Measurements from ENCODE around the gene EXOSC5. TPM values are rescaled to one million over a fixed set of nuclear protein-coding genes. Genes with fewer than 3 reads are reported as not detected.

The EXOSC5 gene
- polyA plus RNA-seq (42.0 and 45.2 TPM in 2 replicates), polyA minus RNA-seq (19.4 and 21.4 TPM in 2 replicates)

DNA sequence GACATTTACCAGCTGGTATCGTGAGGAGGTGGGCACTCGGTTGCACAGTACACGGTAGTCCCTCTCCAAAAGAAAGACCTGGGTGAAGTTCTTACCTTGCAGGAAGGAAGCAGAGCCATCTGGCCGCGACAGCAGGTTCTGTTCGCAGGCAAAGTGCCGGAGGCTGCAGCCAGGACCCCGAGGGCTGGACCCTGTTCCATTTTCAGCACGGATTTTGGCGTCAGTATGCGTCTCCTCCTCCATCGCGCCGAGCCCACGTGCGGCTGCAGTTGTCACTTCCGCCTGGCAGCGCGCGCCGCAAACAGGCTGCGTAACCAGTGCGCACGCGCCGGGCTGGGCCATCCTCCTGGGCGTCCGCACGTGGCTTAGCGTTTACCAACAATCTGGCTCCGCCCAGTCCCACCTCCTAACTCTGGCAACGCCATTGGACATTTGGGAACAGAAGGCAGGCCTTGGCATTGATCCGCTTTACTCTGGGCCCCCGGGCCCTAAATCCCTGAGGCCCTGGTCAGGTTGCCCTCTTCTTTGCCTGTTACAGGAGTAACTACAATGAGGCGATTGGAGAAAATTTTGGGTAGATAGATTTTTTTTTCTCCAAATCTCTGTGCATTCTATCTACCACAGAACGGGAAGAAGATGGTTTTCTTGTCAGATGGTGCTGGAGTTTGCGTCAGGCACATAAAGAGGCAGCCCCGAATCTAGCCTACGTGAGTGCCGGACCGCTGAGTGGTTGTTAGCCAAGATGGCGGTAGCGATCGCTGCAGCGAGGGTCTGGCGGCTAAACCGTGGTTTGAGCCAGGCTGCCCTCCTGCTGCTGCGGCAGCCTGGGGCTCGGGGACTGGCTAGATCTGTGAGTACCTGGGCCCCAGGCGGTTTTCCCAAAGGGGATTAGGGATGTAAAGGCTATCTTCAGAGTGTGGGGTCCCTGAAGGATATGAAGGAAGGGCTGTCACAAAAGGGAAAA is at the start of gene EXOSC5, which contains the start of gene BCKDHA:
TSS of gene EXOSC5 (minus strand) at position 274 of the 964 bp plus-strand sequence. CDS start at position 243, 31 bp downstream.
TSS of gene BCKDHA (plus strand) at position 733 of the 964 bp plus-strand sequence. CDS start at position 743, 10 bp downstream.
- Histone ChIP-seq H3K4me2 (ENCODE audit: low read length) (peak within 1 kb of the TSS; percentile 99), H3K36me3 (ENCODE audit: insufficient read depth, low read length) (no peaks in the 10 kb centered on the region), H2AFZ (ENCODE audit: low read depth, low read length) (peak within 1 kb of the TSS; percentile 92), H3F3A (ENCODE audit: insufficient read depth, low read length, poor library complexity, severe bottlenecking) (no peaks in the 10 kb centered on the region), H3K4me3 (ENCODE audit: low read length) (peak within 1 kb of the TSS; percentile 92), H3K27ac (ENCODE audit: low read length) (peak within 1 kb of the TSS; percentile 93), H3K9me3 (ENCODE audit: low read length) (no peaks in the 10 kb centered on the region), H3K9ac (ENCODE audit: low read length) (peak within 1 kb of the TSS; percentile 92), H3K79me2 (replicated peaks; ENCODE audit: insufficient read depth, low read length) (peaks cover 16% of the 10 kb centered on the region), H4K20me1 (ENCODE audit: insufficient read depth) (no peaks in the 10 kb centered on the region), H3K27me3 (ENCODE audit: insufficient read depth, low read depth, low read length) (no peaks in the 10 kb centered on the region), H3K9me2 (ENCODE audit: insufficient read depth, low read length) (no peaks in the 10 kb centered on the region)
- TF ChIP-seq RAD21 (conservative IDR thresholded peaks at IDR 0.05) (no peak), SMC3 (conservative IDR thresholded peaks at IDR 0.05; ENCODE audit: poor library complexity) (peak; percentile 59), MXI1 (conservative IDR thresholded peaks at IDR 0.05; ENCODE audit: poor library complexity, severe bottlenecking) (peak; percentile 100), EP300 (conservative IDR thresholded peaks at IDR 0.05; ENCODE audit: poor library complexity, severe bottlenecking) (no peak), EZH2 (IDR thresholded peaks at IDR 0.05; ENCODE audit: borderline replicate concordance, insufficient read depth, low read length, poor library complexity, severe bottlenecking) (no peak), POLR2AphosphoS5 (IDR thresholded peaks at IDR 0.05) (peak; percentile 91), TAF1 (IDR thresholded peaks at IDR 0.05; ENCODE audit: low read depth) (no peak)
- TF ChIP-seq, protein P1, sequence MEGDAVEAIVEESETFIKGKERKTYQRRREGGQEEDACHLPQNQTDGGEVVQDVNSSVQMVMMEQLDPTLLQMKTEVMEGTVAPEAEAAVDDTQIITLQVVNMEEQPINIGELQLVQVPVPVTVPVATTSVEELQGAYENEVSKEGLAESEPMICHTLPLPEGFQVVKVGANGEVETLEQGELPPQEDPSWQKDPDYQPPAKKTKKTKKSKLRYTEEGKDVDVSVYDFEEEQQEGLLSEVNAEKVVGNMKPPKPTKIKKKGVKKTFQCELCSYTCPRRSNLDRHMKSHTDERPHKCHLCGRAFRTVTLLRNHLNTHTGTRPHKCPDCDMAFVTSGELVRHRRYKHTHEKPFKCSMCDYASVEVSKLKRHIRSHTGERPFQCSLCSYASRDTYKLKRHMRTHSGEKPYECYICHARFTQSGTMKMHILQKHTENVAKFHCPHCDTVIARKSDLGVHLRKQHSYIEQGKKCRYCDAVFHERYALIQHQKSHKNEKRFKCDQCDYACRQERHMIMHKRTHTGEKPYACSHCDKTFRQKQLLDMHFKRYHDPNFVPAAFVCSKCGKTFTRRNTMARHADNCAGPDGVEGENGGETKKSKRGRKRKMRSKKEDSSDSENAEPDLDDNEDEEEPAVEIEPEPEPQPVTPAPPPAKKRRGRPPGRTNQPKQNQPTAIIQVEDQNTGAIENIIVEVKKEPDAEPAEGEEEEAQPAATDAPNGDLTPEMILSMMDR (IDR thresholded peaks at IDR 0.05; ENCODE audit: poor library complexity, severe bottlenecking): peak; percentile 28
- TF ChIP-seq, protein P2, sequence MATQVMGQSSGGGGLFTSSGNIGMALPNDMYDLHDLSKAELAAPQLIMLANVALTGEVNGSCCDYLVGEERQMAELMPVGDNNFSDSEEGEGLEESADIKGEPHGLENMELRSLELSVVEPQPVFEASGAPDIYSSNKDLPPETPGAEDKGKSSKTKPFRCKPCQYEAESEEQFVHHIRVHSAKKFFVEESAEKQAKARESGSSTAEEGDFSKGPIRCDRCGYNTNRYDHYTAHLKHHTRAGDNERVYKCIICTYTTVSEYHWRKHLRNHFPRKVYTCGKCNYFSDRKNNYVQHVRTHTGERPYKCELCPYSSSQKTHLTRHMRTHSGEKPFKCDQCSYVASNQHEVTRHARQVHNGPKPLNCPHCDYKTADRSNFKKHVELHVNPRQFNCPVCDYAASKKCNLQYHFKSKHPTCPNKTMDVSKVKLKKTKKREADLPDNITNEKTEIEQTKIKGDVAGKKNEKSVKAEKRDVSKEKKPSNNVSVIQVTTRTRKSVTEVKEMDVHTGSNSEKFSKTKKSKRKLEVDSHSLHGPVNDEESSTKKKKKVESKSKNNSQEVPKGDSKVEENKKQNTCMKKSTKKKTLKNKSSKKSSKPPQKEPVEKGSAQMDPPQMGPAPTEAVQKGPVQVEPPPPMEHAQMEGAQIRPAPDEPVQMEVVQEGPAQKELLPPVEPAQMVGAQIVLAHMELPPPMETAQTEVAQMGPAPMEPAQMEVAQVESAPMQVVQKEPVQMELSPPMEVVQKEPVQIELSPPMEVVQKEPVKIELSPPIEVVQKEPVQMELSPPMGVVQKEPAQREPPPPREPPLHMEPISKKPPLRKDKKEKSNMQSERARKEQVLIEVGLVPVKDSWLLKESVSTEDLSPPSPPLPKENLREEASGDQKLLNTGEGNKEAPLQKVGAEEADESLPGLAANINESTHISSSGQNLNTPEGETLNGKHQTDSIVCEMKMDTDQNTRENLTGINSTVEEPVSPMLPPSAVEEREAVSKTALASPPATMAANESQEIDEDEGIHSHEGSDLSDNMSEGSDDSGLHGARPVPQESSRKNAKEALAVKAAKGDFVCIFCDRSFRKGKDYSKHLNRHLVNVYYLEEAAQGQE (IDR thresholded peaks at IDR 0.05; ENCODE audit: borderline replicate concordance): peak; percentile 78

DNA sequence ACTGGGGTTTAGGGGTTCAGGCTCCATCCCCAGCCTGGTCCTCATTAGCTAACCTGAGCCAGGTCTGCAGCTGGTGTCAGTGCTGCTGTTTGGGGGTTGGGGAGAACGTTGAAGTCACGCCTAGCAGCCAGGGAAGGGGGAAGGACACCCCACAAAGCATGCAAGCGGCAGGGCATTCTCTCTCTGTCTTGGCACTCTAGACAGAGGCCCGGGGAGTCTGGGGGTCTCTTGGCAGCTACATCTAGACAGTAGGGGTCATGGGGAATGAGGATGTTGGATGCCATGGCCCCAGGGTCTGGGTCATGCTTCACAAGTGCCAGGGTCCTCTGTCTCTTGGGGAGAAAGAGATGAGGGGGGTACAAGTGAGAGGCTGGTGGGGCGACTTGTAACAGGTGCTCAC is 48.4 kb upstream of the EXOSC5 start:
- Histone ChIP-seq H3K36me3 (ENCODE audit: insufficient read depth, low read length) (no peaks in the 10 kb centered on the region), H3K9ac (ENCODE audit: low read length) (no peak overlapping the region), H3K9me2 (ENCODE audit: insufficient read depth, low read length) (no peaks in the 10 kb centered on the region), H3K79me2 (replicated peaks; ENCODE audit: insufficient read depth, low read length) (no peaks in the 10 kb centered on the region), H3K9me3 (ENCODE audit: low read length) (no peaks in the 10 kb centered on the region), H3F3A (ENCODE audit: insufficient read depth, low read length, poor library complexity, severe bottlenecking) (no peaks in the 10 kb centered on the region), H3K4me2 (ENCODE audit: low read length) (no peak overlapping the region), H4K20me1 (ENCODE audit: insufficient read depth) (no peaks in the 10 kb centered on the region), H2AFZ (ENCODE audit: low read depth, low read length) (no peak overlapping the region), H3K4me3 (ENCODE audit: low read length) (no peak overlapping the region), H3K27ac (ENCODE audit: low read length) (no peak overlapping the region), H3K27me3 (ENCODE audit: insufficient read depth, low read depth, low read length) (peaks cover 3% of the 10 kb centered on the region)
- no peak for TF ChIP-seq EZH2 (IDR thresholded peaks at IDR 0.05; ENCODE audit: borderline replicate concordance, insufficient read depth, low read length, poor library complexity, severe bottlenecking)
- TF ChIP-seq SMC3 (conservative IDR thresholded peaks at IDR 0.05; ENCODE audit: poor library complexity): no peak
- TF ChIP-seq, protein P2 (IDR thresholded peaks at IDR 0.05; ENCODE audit: borderline replicate concordance): no peak
- no peak for TF ChIP-seq MXI1 (conservative IDR thresholded peaks at IDR 0.05; ENCODE audit: poor library complexity, severe bottlenecking)
- TF ChIP-seq TAF1 (IDR thresholded peaks at IDR 0.05; ENCODE audit: low read depth): no peak
- TF ChIP-seq, protein P1 (IDR thresholded peaks at IDR 0.05; ENCODE audit: poor library complexity, severe bottlenecking): no peak
- no peak for TF ChIP-seq RAD21 (conservative IDR thresholded peaks at IDR 0.05)
- TF ChIP-seq EP300 (conservative IDR thresholded peaks at IDR 0.05; ENCODE audit: poor library complexity, severe bottlenecking): no peak
- TF ChIP-seq POLR2AphosphoS5 (IDR thresholded peaks at IDR 0.05): no peak
